ENCODE data around the gene CATSPER3. TPM values are rescaled to one million over a fixed set of nuclear protein-coding genes. Genes with fewer than 3 reads are reported as not detected.

CATSPER3 gene
- total RNA-seq, 2 experiments from 2014 or later = 0.31 to 0.32 TPM

DNA sequence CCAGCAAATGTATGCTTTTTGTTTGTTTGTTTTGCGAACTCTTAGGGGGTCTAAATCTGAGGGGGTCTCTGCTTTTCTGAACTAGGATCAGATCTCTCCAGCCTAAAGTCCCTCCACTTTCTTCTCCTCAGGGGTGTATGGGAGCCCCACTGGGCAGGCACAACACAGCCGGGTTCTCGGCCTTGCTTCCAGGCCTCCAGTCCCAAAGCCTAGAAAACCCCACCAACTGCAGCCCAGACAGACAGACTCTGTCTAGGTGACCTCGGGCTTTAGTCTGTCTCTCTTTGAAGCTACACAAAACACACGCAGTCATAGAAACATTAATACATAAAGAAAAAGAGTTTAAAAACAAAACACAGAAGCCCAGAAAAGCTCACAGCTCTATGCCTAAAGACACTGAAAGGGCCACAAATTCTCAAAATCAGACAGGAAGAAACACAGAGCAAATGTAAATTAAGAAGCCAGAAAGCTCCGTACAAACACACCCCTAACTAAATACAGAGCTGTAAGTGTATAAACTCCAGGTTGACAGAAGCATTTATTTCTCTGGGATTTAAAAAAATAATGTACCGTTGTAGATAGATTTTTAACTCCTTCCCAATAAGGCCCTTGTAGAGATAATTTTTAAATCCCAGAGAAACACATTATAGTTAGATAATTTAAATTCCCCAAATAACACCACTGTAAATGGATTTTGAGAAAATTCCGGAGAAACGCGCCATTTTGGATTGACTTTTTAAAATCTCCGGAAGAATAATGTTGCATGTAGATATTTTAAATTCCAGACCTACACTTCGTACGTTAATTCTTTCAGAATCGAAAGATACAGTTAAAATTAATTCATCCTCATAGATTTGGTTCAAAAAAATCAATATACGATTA, 64.3 kb downstream of the CATSPER3 start:
- H3K27me3 Mint-ChIP-seq = peaks cover 73% of the 10 kb centered on the region
- no peak for ATAC-seq
- no peak overlapping the region for H3K27ac Mint-ChIP-seq
- peak overlapping the region; percentile 54 for H3K4me3 Mint-ChIP-seq
- peaks cover 33% of the 10 kb centered on the region for H3K4me1 Mint-ChIP-seq (ENCODE audit: low read depth)
- CTCF ChIA-PET = interaction anchor here (1.7 kb wide), 1 partner anchor 159 kb away, joined by 5 read pairs; no protein-coding TSS in a partner anchor
- intact Hi-C loops (cut with micrococcal nuclease) = no loop called here
- H3K36me3 Mint-ChIP-seq (ENCODE audit: low read depth) = no peaks in the 10 kb centered on the region
- POLR2A ChIA-PET = no interaction called here
- TF ChIP-seq, protein P1, sequence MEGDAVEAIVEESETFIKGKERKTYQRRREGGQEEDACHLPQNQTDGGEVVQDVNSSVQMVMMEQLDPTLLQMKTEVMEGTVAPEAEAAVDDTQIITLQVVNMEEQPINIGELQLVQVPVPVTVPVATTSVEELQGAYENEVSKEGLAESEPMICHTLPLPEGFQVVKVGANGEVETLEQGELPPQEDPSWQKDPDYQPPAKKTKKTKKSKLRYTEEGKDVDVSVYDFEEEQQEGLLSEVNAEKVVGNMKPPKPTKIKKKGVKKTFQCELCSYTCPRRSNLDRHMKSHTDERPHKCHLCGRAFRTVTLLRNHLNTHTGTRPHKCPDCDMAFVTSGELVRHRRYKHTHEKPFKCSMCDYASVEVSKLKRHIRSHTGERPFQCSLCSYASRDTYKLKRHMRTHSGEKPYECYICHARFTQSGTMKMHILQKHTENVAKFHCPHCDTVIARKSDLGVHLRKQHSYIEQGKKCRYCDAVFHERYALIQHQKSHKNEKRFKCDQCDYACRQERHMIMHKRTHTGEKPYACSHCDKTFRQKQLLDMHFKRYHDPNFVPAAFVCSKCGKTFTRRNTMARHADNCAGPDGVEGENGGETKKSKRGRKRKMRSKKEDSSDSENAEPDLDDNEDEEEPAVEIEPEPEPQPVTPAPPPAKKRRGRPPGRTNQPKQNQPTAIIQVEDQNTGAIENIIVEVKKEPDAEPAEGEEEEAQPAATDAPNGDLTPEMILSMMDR (IDR thresholded peaks at IDR 0.05) = no peak
- peaks cover 2% of the 10 kb centered on the region for H3K9me3 Mint-ChIP-seq
- DNase-seq = no peak

DNA sequence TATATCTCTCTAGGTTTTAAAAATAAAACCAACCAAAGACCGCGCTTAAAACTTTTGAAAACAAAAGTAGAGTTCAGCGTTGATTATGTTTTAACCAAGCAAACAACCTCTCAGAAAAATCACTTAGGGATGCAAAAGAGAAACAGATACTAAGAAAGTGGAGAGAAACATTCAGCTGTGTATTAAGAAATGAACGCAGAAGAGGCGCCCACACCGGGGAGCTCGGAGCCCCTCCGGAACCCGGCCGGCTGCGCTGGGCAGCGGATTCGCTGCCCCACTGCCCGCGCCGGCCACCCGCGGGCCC, 64.9 kb downstream of the CATSPER3 start:
- no peak for DNase-seq
- H3K4me3 Mint-ChIP-seq = peak overlapping the region; percentile 54
- H3K27ac Mint-ChIP-seq = no peak overlapping the region
- H3K4me1 Mint-ChIP-seq (ENCODE audit: low read depth) = peaks cover 33% of the 10 kb centered on the region
- intact Hi-C loops (cut with micrococcal nuclease) = no loop called here
- ATAC-seq = no peak
- POLR2A ChIA-PET = interaction anchor here (0.9 kb wide), 1 partner anchor 125 kb away, joined by 4 read pairs; no protein-coding TSS in a partner anchor
- H3K9me3 Mint-ChIP-seq = peaks cover 2% of the 10 kb centered on the region
- H3K36me3 Mint-ChIP-seq (ENCODE audit: low read depth) = no peaks in the 10 kb centered on the region
- CTCF ChIA-PET = interaction anchor here (1.7 kb wide), 1 partner anchor 159 kb away, joined by 5 read pairs; no protein-coding TSS in a partner anchor
- TF ChIP-seq, protein P1 (IDR thresholded peaks at IDR 0.05) = no peak
- H3K27me3 Mint-ChIP-seq = peaks cover 72% of the 10 kb centered on the region

DNA sequence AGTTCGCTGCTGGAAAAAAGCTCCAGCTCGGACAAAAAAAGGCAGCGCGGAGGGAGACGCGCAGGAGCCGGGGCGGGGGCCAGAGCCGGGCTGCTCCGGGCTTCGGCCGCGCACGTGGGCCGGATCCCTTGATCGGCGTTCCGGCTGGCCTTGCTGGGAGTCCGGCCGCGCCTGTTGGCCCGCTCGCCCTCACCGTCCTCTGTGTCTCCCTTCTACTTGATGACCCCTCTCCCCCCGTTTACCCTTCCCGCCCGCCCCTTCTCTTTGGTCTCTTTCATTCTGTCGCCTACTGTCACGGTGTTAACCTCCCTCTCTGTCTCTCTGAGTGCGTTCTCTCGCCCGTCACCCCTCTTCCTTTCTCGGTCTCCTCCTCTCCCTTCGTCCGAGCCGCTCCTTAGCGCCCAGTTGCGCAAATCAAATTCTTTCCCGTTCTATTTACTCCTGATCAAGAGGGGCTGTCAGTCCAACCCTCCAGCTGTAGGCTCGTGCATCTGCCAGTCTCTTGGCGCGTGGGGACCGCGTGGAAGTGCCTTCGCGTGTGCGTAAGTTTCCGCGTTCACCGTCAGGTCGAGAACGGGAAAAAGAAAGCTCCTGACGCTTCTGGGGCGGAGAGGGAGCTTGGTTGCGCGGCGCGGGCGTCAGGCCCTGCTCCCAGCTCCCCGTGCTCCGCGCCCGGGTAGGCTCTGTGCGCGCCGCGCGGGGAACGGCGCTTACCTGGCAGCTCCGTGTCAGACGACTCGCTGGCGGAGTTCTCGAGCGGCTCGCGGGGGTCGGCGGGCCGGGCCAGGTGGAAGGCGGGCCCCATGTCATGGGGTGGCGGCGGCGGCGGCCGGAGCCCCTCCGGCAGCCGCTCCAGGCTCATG, 65.5 kb downstream of the CATSPER3 start:
- TF ChIP-seq, protein P1 (IDR thresholded peaks at IDR 0.05) = no peak
- POLR2A ChIA-PET = interaction anchor here (0.7 to 1.4 kb wide), 3 partner anchors 9 to 327 kb away, joined by 3 to 4 read pairs (median 3); no protein-coding TSS in a partner anchor
- Mint-ChIP-seq H3K9me3 (peaks cover 2% of the 10 kb centered on the region), H3K27me3 (peaks cover 77% of the 10 kb centered on the region), H3K27ac (no peak overlapping the region), H3K4me1 (ENCODE audit: low read depth) (peaks cover 33% of the 10 kb centered on the region), H3K36me3 (ENCODE audit: low read depth) (no peaks in the 10 kb centered on the region), H3K4me3 (peak overlapping the region; percentile 62)
- ATAC-seq = peak; percentile 12
- DNase-seq = peak; percentile 20
- intact Hi-C loops (cut with micrococcal nuclease) = no loop called here
- CTCF ChIA-PET = no interaction called here

DNA sequence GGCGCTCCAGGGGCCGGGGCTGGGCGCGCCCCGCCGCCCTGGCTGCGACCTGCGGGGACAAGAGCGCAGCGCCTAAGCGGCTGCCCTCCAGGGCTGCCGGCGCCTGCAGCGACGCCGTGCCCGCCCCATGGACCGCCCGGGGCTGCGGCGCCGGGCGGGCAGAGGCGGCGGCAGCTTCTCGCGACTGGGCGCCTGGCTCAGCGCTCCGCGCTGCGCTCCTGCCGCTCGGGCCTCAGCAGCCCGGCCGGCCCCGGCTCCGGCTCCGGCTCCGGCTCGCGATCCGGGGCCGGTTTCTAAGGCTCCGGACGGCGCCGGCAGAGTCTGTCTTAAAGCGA, 66.2 kb downstream of the CATSPER3 start, which contains the start of gene PITX1:
Gene PITX1 (minus strand): TSS at position 328 of the 335 bp plus-strand sequence. CDS start 347 bp downstream, outside the sequence.
- Mint-ChIP-seq H3K27ac (no peak within 1 kb of the TSS), H3K36me3 (ENCODE audit: low read depth) (no peaks in the 10 kb centered on the region), H3K4me1 (ENCODE audit: low read depth) (peaks cover 31% of the 10 kb centered on the region), H3K27me3 (peaks cover 81% of the 10 kb centered on the region), H3K9me3 (peaks cover under 1% of the 10 kb centered on the region), H3K4me3 (peak within 1 kb of the TSS; percentile 70)
- DNase-seq (no peak), ATAC-seq (peak; percentile 43)
- intact Hi-C loops (cut with micrococcal nuclease) = no loop called here
- TF ChIP-seq, protein P1 (IDR thresholded peaks at IDR 0.05) = no peak
- CTCF ChIA-PET = no interaction called here
- POLR2A ChIA-PET = interaction anchor here (0.7 to 1.4 kb wide), 2 partner anchors 9 to 326 kb away, joined by 3 read pairs; no protein-coding TSS in a partner anchor
